ENCODE measurements around the gene PVALB. TPM values are rescaled to one million over a fixed set of nuclear protein-coding genes. Genes with fewer than 3 reads are reported as not detected.

Gene PVALB
- total and polyA plus RNA-seq, 4 donors: 0.56 to 3.4 (median 1.1) TPM

- H3K36me3 ChIP-seq (ENCODE audit: control insufficient read depth in 4 of 4, insufficient read depth in 3 of 4, low read depth in 1 of 4, low read length in 3 of 4): no peaks in the 10 kb centered on the region
- peaks cover 0 to 10% (median 5%) of the 10 kb centered on the region in 4 donors for H3K4me1 ChIP-seq (ENCODE audit: control insufficient read depth in 4 of 4, insufficient read depth in 4 of 4, low read length in 3 of 4)
- H3K4me3 ChIP-seq (ENCODE audit: low read depth in 1 of 3, low read length in 3 of 3): no peak overlapping the region
- no peak overlapping the region for H3K27ac ChIP-seq (ENCODE audit: low read depth in 1 of 2, low read length in 2 of 2)
- H3K9me3 ChIP-seq (ENCODE audit: control insufficient read depth in 4 of 4, low read length in 3 of 4): no peaks in the 10 kb centered on the region
- 25% methylated on average over 9 of the region's 9 CpGs for WGBS
- TF ChIP-seq TAF1 (conservative IDR thresholded peaks at IDR 0.05): no peak
- TF ChIP-seq, protein P1, sequence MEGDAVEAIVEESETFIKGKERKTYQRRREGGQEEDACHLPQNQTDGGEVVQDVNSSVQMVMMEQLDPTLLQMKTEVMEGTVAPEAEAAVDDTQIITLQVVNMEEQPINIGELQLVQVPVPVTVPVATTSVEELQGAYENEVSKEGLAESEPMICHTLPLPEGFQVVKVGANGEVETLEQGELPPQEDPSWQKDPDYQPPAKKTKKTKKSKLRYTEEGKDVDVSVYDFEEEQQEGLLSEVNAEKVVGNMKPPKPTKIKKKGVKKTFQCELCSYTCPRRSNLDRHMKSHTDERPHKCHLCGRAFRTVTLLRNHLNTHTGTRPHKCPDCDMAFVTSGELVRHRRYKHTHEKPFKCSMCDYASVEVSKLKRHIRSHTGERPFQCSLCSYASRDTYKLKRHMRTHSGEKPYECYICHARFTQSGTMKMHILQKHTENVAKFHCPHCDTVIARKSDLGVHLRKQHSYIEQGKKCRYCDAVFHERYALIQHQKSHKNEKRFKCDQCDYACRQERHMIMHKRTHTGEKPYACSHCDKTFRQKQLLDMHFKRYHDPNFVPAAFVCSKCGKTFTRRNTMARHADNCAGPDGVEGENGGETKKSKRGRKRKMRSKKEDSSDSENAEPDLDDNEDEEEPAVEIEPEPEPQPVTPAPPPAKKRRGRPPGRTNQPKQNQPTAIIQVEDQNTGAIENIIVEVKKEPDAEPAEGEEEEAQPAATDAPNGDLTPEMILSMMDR (IDR thresholded peaks at IDR 0.05; ENCODE audit: low read depth, low read length, missing input control): no peak
- no peak for TF ChIP-seq NR2F2 (IDR thresholded peaks at IDR 0.05)
- no peak for TF ChIP-seq RXRA (IDR thresholded peaks at IDR 0.05)
- no peak overlapping the region for H3K9ac ChIP-seq (ENCODE audit: low read depth in 1 of 2, low read length in 2 of 2)
- peaks cover 0 to 24% (median 11%) of the 10 kb centered on the region in 4 donors for H3K27me3 ChIP-seq (ENCODE audit: control insufficient read depth in 4 of 4, insufficient read depth in 4 of 4, low read length in 3 of 4)
- no peak for DNase-seq (ENCODE audit: low spot score)
Observed at GRCh38 chr22:36819112-36819511, 2.3 kb upstream of the PVALB start.

DNA sequence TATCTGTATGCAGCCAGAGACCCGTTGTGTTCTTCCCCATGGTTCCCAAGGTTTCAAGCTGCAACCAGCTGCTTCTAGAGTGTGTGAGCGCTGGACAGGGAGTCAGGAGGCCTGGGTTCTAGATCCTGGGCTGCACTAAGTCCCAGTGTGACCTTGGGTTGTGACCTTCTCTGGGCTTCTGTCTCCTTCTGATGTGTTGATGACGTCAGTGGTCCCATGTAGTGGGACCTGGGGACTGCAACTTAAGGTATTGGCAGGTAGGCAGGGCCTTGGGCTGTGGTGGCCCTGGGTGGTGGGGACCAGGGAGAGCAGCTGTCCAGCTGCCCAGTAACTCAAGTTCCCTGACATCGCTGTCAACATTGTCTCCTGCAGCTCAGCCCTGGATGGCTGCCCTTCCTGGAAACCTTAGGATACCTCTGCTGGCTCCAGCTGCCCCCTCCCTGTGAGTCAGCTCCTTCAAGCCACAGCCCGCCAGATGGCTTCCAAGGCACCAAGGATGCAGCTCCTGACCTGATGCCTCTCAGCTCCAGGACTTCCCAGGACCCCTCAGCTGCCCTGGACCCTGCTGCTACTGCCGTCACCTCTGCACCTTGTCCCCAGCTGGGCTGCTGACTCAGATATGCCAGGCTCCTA, 1.3 kb upstream of the PVALB start:
- H3K27me3 ChIP-seq (ENCODE audit: control insufficient read depth in 4 of 4, insufficient read depth in 4 of 4, low read length in 3 of 4): peaks cover 0 to 24% (median 11%) of the 10 kb centered on the region in 4 donors

More for the DNA sequence above, 1.3 kb upstream of the PVALB start:
- 65% methylated on average over 6 of the region's 6 CpGs for WGBS
- Histone ChIP-seq H3K27ac (ENCODE audit: low read depth in 1 of 2, low read length in 2 of 2) (no peak overlapping the region), H3K4me1 (ENCODE audit: control insufficient read depth in 4 of 4, insufficient read depth in 4 of 4, low read length in 3 of 4) (peaks cover 0 to 10% (median 5%) of the 10 kb centered on the region in 4 donors), H3K9ac (ENCODE audit: low read depth in 1 of 2, low read length in 2 of 2) (no peak overlapping the region), H3K9me3 (ENCODE audit: control insufficient read depth in 4 of 4, low read length in 3 of 4) (no peaks in the 10 kb centered on the region), H3K36me3 (ENCODE audit: control insufficient read depth in 4 of 4, insufficient read depth in 3 of 4, low read depth in 1 of 4, low read length in 3 of 4) (no peaks in the 10 kb centered on the region), H3K4me3 (ENCODE audit: low read depth in 1 of 3, low read length in 3 of 3) (no peak overlapping the region)
- no peak for DNase-seq (ENCODE audit: low spot score)
- TF ChIP-seq YY1 (IDR thresholded peaks at IDR 0.05): no peak
- TF ChIP-seq, protein P2, sequence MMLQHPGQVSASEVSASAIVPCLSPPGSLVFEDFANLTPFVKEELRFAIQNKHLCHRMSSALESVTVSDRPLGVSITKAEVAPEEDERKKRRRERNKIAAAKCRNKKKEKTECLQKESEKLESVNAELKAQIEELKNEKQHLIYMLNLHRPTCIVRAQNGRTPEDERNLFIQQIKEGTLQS (IDR thresholded peaks at IDR 0.05): no peak
- no peak for TF ChIP-seq JUND (IDR thresholded peaks at IDR 0.05)
- TF ChIP-seq, protein P1 (IDR thresholded peaks at IDR 0.05; ENCODE audit: low read depth, low read length, missing input control): no peak
- no peak for TF ChIP-seq EGR1 (IDR thresholded peaks at IDR 0.05; ENCODE audit: low read depth in 2 of 2)
- TF ChIP-seq NR2F2 (IDR thresholded peaks at IDR 0.05): no peak
- TF ChIP-seq RXRA (IDR thresholded peaks at IDR 0.05): no peak
- TF ChIP-seq, protein P3, sequence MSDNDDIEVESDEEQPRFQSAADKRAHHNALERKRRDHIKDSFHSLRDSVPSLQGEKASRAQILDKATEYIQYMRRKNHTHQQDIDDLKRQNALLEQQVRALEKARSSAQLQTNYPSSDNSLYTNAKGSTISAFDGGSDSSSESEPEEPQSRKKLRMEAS (IDR thresholded peaks at IDR 0.05): no peak
- TF ChIP-seq TAF1 (conservative IDR thresholded peaks at IDR 0.05): no peak
- no peak for TF ChIP-seq HNF4G (IDR thresholded peaks at IDR 0.05)
- no peak for TF ChIP-seq ZBTB33 (IDR thresholded peaks at IDR 0.05)
- no peak for TF ChIP-seq REST (IDR thresholded peaks at IDR 0.05)
- no peak for TF ChIP-seq FOXA1 (IDR thresholded peaks at IDR 0.05)
- TF ChIP-seq HNF4A (conservative IDR thresholded peaks at IDR 0.05): no peak
- no peak for TF ChIP-seq RAD21 (IDR thresholded peaks at IDR 0.05)

Measured in liver (tissue), 9 donors.